Measurements from ENCODE around the gene METRN.

METRN gene

DNA sequence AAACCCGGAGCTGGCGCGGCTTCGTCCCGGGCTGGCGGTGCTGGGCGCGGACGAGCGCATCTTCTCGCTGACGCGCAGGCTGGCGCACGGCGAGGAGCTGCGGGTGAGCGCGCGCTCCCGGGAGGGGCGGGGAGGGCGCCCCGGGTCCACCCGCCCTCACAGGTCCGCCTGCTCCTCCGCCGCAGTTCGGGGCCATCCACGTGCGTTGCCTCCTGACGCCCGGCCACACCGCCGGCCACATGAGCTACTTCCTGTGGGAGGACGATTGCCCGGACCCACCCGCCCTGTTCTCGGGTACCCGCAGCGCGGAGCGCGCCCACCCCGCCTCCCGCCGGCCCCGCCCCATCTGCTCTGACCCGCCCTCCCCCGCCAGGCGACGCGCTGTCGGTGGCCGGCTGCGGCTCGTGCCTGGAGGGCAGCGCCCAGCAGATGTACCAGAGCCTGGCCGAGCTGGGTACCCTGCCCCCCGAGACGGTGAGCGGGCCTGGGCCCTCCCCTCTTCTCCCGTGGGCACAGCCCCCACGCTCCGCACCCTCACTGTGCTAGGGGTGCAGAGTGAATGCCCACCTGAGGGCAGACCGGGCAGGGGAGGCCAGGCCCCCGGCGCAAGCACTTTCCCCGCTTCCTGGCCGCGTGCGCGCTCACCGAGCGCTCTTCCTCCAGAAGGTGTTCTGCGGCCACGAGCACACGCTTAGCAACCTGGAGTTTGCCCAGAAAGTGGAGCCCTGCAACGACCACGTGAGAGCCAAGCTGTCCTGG lies 13.4 kb downstream of the METRN start:
- no peaks in the 10 kb centered on the region for H3K27me3 ChIP-seq (ENCODE audit: insufficient read depth, poor library complexity, severe bottlenecking)

DNA sequence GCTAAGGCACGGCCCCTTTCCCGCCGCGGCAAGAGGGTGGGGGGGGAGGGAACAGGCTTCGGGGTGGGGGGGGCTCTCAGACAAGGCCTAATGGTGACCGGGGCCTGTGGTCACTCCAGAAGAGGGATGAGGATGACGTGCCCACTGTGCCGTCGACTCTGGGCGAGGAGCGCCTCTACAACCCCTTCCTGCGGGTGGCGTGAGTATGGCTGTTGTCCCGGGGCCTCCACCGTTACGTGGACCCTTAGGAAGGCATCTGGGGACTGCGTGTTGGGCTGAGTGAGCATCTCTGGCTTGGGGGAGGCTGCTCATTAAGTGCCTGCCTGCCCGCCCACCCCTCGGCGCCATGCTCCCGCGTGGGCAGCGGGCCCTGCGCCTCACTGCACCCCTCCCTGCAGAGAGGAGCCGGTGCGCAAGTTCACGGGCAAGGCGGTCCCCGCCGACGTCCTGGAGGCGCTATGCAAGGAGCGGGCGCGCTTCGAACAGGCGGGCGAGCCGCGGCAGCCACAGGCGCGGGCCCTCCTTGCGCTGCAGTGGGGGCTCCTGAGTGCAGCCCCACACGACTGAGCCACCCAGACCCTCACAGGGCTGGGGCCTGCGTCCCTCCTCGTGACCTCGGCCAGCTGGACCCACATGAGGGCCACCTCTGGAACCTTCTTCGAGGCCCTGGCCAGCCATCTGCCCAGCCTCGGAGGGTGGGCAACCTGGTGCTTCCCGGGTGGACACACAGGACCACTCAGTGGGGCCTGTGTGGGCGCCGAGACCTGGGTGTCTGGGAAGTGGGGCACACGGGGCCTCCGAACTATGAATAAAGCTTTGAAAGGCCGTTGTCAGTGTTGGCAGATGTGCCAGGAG lies 14.2 kb downstream of the METRN start:
- Histone ChIP-seq H3K9me3 (ENCODE audit: severe bottlenecking) (no peaks in the 10 kb centered on the region), H3K4me1 (ENCODE audit: insufficient read depth, poor library complexity, severe bottlenecking) (no peaks in the 10 kb centered on the region), H3K27me3 (ENCODE audit: insufficient read depth, poor library complexity, severe bottlenecking) (no peaks in the 10 kb centered on the region), H3K4me3 (ENCODE audit: severe bottlenecking) (peak overlapping the region; percentile 43), H3K36me3 (ENCODE audit: low read depth) (peaks cover 11% of the 10 kb centered on the region; the same call in 1 of the 2 replicates), H3K27ac (ENCODE audit: poor library complexity, severe bottlenecking) (peak overlapping the region; percentile 64)
- TF ChIP-seq, protein P1, sequence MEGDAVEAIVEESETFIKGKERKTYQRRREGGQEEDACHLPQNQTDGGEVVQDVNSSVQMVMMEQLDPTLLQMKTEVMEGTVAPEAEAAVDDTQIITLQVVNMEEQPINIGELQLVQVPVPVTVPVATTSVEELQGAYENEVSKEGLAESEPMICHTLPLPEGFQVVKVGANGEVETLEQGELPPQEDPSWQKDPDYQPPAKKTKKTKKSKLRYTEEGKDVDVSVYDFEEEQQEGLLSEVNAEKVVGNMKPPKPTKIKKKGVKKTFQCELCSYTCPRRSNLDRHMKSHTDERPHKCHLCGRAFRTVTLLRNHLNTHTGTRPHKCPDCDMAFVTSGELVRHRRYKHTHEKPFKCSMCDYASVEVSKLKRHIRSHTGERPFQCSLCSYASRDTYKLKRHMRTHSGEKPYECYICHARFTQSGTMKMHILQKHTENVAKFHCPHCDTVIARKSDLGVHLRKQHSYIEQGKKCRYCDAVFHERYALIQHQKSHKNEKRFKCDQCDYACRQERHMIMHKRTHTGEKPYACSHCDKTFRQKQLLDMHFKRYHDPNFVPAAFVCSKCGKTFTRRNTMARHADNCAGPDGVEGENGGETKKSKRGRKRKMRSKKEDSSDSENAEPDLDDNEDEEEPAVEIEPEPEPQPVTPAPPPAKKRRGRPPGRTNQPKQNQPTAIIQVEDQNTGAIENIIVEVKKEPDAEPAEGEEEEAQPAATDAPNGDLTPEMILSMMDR (IDR thresholded peaks at IDR 0.05; ENCODE audit: poor library complexity, severe bottlenecking) = no peak
- DNase-seq (ENCODE audit: low spot score) (no peak), ATAC-seq (ENCODE audit: low read depth) (no peak)

More for the DNA sequence above, 13.4 kb downstream of the METRN start:
- Histone ChIP-seq H3K27ac (ENCODE audit: poor library complexity, severe bottlenecking) (peak overlapping the region; percentile 64), H3K9me3 (ENCODE audit: severe bottlenecking) (no peaks in the 10 kb centered on the region), H3K4me1 (ENCODE audit: insufficient read depth, poor library complexity, severe bottlenecking) (no peaks in the 10 kb centered on the region), H3K4me3 (ENCODE audit: severe bottlenecking) (peak overlapping the region; percentile 43), H3K36me3 (ENCODE audit: low read depth) (peaks cover 7% of the 10 kb centered on the region; the same call in 1 of the 2 replicates)
- peak; percentile 94 for DNase-seq (ENCODE audit: low spot score)
- TF ChIP-seq, protein P1 (IDR thresholded peaks at IDR 0.05; ENCODE audit: poor library complexity, severe bottlenecking) = no peak
- ATAC-seq (ENCODE audit: low read depth) = peak; percentile 46

DNA sequence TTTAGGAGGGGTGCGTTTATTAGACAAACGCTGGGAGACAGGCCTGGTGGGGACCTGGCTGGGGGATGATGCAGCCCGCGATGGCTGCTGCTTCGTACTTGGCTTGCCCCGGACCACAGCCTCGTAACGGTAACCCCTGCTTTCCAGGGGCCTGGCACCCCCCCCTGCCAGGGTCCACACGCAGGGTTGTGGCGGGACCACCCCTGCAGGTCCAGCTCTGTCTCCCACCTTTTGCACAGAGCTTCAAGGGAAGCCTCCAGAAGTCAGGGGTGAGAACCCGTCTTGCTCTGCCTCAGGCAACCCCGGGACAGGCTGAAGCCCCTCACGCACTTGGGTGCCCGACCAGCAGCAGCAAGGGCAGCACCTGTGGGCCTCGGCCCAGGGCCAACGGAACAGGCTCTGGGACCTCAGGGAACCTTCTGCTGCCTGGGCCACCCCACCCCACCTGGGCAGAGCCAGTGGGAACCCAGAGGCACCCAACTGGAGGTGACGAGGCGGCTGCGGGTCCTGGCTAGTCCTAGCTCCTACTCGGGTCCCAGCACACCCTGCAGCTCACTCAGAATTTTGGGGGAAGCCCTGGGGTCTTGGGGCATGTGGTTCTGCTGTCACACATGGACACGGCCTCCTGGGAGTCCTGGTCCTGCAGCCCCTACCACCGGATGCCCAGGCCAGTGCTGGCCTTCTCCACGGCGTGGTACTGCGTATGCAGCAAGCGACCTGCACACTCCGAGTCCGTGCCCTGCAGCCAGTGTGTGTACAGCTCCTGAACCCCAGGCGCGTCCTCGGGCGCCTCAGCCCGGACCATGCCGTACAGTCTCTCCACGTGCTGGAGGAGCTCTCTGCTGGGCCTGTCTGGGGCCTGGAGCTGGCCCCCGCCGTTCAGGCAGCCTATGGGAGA lies 15.1 kb downstream of the METRN start:
- Histone ChIP-seq H3K4me3 (ENCODE audit: severe bottlenecking) (no peak overlapping the region), H3K36me3 (ENCODE audit: low read depth) (peaks cover 13% of the 10 kb centered on the region; the same call in 1 of the 2 replicates), H3K27ac (ENCODE audit: poor library complexity, severe bottlenecking) (no peak overlapping the region), H3K4me1 (ENCODE audit: insufficient read depth, poor library complexity, severe bottlenecking) (no peaks in the 10 kb centered on the region), H3K27me3 (ENCODE audit: insufficient read depth, poor library complexity, severe bottlenecking) (no peaks in the 10 kb centered on the region), H3K9me3 (ENCODE audit: severe bottlenecking) (no peaks in the 10 kb centered on the region)
- DNase-seq (ENCODE audit: low spot score) (no peak), ATAC-seq (ENCODE audit: low read depth) (no peak)
- TF ChIP-seq, protein P1 (IDR thresholded peaks at IDR 0.05; ENCODE audit: poor library complexity, severe bottlenecking) = no peak

DNA sequence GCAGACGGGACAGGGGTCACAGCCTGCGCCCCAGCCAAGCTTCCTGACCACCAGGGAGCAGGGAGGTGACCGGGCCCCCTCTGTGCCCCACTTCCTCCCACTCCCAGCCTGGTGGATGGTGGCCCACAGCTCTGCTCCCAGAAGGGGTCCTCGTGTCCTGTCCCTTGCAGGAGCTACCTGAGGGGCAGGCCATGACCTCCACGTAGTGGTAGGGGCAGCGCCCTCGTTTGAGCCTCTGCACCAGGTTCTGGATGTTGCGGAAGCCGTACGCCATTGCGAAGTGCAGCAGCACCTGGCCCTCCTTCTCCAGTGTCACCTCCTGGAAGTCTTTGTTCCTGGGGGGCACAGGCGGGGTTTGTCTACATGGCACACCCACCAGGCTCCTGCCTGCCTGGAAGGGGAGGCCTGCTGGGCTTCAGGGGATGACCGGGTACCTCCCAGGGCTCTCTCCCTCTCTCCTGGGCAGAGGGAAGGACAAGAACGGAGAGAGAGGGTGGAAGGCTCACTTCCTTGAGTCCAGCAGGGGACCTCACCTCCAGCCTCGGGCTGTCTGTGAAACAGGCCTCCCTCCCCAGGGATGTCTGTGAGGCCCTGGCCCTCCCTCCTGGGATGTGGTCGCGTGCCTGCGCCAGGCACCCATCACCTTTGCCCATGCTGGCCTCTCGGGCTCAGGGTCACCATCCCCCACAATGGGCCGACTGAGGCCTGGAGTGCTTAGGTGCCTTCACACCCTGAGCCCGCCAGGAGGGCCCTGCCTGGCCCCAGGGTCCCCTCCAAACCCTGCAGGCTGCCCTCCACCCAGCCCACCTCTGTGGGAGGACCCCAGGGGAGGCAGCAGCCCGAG lies 16.0 kb downstream of the METRN start:
- Histone ChIP-seq H3K9me3 (ENCODE audit: severe bottlenecking) (no peaks in the 10 kb centered on the region), H3K4me3 (ENCODE audit: severe bottlenecking) (no peak overlapping the region), H3K27me3 (ENCODE audit: insufficient read depth, poor library complexity, severe bottlenecking) (no peaks in the 10 kb centered on the region), H3K4me1 (ENCODE audit: insufficient read depth, poor library complexity, severe bottlenecking) (no peaks in the 10 kb centered on the region), H3K36me3 (ENCODE audit: low read depth) (peaks cover 16% of the 10 kb centered on the region), H3K27ac (ENCODE audit: poor library complexity, severe bottlenecking) (no peak overlapping the region)
- no peak for ATAC-seq (ENCODE audit: low read depth)
- TF ChIP-seq, protein P1 (IDR thresholded peaks at IDR 0.05; ENCODE audit: poor library complexity, severe bottlenecking) = no peak
- DNase-seq (ENCODE audit: low spot score) = no peak
